ENCODE data around the gene ZSWIM3.

- TF ChIP-seq CTCF (IDR thresholded peaks at IDR 0.05), result no peak
- no peak for TF ChIP-seq POLR2A (IDR thresholded peaks at IDR 0.05)
- TF ChIP-seq POLR2AphosphoS5 (IDR thresholded peaks at IDR 0.05), result no peak
Observed at GRCh38 chr20:45826381-45827019, 30.9 kb upstream of the ZSWIM3 start.
